SKM-1 (cell line): Measurements from ENCODE around the gene R3HCC1L.
A peak's percentile ranks its signal among the peaks of the same experiment; 100 is the strongest.
"Not testable (repeated sequence)": the region's sequence is repeated elsewhere in the genome, so short reads cannot be mapped to it uniquely, and the experiment has no call there.

Experiments
- DNase-seq: peaks from one replicate; lab custom pipeline; 2025; ENCODE audit not compliant: unreplicated experiment; lab: John Stamatoyannopoulos, UW

The R3HCC1L gene

DNA sequence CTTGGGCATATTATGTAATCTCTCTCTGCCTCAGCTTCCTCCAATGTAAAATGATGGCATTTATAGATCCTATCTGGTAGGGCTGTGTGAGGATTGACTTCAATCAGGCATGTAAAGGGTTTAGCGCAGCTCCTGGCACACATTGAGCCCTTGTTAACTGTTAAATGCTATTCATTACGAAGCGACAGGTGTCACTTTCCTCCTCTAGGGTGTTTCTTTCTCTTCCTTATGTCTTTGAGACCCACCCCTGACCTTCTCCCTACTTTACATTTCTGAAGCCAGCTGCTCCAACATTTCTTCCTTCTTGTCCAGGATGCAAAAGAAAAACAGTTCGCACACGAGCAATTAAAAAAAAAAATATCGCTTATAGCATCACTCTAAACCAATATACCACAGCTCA, 5.7 kb upstream of the R3HCC1L start:
- no peak for DNase-seq

DNA sequence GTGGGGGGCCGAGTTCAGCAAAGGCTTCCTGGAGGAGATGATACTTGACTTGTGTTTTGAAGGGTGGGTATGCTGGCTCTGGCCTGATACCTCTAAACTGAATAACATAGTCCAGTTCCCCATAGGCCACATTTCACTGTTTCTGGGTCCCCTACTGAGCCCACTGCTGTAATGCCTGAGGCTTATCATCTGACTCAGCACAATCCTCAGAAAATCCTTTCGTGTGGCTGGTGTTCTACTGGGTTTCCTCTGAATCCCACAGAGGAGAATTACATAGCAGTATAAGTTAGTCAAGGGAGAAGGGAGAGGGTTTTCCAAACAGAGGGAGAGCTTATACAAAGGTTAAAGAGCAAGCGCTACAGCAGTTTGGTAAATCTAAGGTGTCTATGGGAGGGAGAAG, 2.8 kb upstream of the R3HCC1L start:
- no peak for DNase-seq

DNA sequence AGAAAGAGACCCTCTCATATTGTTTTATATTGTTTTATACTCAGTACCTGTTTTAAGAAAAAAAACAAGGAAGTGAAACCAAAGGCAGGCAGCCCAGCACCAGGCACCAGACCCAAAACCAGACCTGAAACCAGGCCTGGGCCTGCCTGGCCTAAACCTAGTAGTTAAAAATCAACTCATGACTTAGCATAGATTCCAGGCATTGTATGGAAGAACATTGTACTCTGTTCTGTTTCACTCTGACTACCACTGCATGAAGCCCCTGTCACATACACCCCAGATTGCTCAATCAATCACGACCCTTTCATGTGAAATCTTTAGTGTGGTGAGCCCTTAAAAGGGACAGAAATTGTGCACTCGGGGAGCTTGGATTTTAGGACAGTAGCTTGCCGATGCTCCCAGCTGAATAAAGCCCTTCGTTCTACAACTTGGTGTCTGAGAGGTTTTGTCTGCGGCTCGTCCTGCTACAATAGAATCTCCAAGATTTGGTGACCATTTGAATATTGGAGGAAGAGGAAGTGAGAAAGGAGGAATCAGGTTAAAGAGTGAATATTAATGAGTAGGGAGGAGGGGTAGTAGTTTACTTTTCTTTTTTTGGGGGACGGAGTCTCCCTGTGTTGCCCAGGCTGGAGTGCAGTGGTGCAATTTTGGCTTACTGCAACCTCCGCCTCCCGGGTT, 1.2 kb upstream of the R3HCC1L start:
- DNase-seq = not testable (repeated sequence)

DNA sequence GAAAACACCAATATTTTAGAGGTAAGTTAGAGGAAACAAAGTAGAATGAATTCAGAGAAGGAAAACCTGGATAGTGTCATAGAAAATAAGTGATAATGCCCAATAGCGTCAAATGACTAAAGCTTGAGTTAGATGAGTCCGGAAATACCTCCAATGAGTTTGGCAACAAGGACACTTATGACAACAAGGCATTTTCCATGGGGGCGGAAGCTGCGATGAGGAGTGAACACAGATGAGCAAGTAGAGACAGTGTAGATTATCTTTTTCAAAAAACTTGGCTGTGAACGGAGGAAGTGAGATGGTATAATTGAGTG, 383 bp upstream of the R3HCC1L start:
- no peak for DNase-seq

DNA sequence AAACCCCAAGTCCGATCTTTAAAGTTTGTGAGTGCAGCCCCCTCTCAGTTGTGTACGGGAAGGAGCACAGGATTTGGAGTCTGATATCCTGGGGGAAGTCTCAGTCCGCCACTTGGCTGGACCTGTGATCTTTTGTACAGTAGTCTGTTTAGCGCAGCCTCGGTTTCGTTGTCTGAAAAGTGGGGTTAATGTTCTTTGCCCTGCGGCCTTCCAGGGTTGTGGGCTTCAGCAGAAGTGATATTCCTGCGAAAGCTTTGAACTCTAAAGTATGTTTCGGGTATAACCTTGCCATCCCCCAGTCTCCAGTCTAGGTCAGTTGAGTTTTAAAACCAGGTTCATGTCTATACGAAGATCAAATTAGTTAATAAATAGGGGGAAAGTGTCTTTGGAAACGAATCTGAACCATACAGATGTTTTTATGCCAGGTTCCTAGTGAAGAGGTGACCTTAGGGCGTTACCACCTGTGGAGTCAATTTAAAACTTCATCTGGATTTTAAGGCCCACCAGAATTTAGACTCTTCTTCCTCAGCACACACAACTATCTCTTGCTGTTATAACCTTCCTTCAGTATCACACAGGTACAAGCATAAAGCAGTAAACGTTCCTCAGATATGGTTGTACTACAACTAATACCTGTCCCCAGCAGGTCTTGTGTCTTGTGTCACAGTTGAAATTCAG, 904 bp downstream of the R3HCC1L start:
- peak; percentile 19 for DNase-seq

DNA sequence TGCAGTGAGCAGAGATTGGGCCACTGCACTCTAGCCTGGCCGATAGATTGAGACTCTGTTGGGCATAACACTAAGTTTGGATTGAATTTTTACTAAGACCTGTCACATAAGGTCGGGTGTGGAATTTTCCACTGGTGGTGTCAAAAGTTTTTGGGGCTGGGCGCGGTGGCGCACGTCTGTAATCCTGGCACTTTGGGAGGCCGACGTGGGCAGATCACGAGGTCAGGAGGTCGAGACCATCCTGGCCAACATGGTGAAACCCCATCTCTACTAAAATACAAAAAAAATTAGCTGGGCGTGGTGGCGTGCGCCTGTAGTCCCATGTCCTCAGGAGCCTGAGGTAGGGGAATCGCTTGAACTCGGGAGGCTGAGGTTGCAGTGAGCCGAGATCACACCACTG, 2.3 kb downstream of the R3HCC1L start:
- not testable (repeated sequence) for DNase-seq

DNA sequence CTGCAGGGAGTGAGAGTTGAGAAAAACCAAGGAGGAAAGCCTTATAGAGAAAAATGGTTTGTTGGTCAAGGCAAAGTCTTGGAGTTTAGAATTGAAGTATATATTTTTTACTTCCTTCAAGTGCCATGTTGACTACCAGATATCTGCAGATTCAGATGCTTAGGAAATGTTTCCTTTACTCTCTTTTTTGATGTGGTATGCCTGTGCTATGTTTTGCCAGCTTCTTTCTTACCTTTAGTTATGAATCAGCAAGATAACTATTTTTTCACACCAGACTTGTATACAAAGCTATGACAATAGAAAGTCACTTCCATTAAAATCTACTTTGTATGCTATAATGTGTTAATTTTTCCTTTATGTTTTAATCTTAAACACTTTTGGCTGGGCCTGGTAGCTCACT, 3.6 kb downstream of the R3HCC1L start:
- no peak for DNase-seq

DNA sequence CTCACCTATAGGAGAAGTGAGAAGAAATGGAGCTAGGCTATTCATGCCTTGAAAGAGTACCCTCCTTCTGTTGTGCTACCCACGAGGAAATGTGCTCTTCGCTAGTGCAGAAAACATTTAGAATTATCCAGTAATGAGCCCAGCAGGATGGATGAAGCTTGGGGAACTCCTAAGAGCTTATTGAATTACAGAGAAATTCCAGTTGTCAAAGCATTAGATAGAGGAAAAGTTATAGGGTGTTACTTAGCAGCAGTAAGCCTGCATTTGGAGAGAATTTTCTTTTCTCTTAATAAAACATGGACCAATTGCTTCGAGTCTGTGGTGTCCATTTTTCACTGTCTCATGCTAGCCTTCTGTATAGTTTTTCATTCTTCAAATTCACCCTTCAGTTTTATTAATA, 5.0 kb downstream of the R3HCC1L start:
- DNase-seq = no peak

DNA sequence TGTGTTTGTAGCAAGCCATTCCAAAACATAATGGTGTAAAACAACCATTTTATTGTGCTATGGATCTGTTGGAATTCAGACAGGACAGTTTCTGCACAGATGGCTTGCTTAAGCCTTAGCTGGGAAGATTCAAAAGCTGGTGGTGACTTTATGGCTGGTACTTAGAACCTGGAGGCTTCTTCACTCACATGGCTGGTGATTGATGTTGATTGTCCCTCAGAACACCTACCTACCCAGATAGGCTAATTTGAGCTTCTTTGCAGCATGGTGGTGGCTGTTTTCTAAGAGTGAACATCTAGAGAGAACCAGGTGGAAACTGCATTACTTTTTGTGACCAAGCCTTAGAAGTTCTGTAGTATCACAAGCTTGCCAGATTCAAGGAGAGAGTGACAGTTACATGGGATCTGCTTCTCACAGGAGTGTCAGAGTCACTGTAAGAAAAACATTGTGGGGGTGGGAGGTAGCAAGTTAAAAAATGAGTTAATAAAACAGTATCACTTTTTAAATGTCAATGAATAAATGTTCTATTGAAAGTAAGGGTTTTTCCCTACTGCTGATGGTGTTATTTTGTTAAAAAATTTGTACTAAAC, 7.1 kb downstream of the R3HCC1L start:
- no peak for DNase-seq

DNA sequence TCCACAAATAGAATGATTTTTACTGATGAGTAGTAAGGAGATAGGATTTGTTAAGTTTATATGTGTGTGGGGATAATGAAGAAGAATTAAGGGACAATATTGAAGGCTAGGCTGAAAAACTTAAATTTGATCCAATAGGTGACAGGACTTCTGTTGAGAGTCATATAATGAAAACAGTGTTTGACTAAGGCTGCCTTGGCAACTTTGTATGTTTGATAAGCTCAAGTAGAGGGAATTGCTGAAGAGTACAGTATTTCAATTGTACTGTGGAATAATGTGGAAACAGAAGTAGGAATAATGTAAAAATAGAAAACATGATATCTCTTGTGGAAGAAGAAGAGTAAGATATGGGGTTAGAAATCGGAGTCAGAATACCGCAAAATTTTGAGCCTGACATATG, 10.5 kb downstream of the R3HCC1L start:
- no peak for DNase-seq

DNA sequence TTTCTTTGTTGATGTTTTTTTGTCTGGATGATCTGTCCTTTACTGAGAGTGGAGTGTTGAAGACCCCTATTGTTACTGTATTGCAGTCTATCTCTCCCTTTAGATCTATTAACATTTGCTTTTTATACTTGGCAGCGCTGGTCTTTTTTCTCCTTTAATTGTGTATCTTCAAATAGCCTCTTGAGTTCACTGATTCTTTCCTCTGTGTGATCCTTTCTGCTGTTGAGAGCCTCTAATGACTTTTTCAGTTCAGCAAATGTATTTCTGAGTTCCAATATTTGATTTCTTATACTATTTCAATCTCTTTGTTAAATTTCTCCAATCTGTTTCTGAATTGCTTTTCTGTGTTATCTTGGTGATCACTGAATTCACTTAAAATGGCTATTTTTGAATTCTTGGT, 15.4 kb downstream of the R3HCC1L start:
- DNase-seq = no peak

DNA sequence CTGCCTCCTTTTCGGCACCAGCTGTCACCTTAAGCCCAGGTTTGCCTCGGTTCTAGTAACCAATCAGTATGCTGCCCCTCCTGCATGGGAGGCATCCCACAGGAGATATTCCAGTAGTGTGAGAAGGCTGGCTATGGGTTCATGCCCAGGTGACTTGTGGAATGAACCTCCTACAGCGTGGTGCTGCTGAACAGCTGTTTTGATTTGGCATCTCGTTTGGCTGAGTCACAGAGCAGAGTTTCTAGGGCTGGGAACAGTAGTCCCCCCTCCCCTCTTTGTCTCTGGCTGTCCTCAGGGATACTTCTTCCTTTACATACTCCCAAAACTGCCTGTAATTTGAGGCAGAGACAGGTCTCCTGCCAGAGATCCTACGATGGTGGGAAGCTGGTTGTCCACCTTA, 16.1 kb downstream of the R3HCC1L start:
- no peak for DNase-seq

DNA sequence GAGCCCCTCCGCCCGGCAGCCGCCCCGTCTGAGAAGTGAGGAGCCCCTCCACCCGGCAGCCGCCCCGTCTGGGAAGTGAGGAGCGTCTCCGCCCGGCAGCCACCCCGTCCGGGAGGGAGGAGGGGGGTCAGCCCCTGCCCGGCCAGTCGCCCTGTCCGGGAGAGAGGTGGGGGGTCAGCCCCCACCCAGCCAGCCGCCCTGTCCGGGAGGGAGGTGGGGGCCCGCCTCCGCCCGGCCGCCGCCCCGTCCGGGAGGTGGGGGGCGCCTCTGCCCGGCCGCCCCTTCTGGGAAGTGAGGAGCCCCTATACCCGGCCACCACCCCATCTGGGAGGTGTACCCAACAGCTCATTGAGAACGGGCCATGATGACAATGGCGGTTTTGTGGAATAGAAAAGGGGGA, 18.3 kb downstream of the R3HCC1L start:
- DNase-seq = not testable (repeated sequence)

DNA sequence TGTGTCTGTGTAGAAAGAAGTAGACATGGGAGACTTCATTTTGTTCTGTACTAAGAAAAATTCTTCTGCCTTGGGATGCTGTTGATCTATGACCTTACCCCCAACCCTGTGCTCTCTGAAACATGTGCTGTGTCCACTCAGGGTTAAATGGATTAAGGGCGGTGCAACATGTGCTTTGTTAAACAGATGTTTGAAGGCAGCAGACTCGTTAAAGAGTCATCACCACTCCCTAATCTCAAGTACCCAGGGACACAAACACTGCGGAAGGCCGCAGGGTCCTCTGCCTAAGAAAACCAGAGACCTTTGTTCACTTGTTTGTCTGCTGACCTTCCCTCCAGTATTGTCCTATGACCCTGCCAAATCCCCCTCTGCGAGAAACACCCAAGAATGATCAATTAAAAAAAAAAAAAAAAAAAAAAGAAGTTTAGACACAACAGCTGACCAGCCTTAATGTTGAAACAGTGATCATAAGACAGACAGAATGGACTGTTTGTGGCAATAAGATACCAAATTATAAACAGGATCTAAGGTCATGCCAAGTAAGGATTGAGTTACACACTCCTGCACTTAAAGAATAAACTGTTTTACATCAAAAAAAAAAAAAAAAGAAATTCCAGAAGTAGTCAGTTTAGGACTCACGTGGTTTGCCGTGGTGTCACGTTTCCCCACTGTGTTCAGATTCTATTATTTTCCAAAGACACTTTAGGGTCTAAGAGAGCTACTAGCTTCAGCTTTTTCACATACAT, 18.9 kb downstream of the R3HCC1L start:
- DNase-seq = not testable (repeated sequence)

DNA sequence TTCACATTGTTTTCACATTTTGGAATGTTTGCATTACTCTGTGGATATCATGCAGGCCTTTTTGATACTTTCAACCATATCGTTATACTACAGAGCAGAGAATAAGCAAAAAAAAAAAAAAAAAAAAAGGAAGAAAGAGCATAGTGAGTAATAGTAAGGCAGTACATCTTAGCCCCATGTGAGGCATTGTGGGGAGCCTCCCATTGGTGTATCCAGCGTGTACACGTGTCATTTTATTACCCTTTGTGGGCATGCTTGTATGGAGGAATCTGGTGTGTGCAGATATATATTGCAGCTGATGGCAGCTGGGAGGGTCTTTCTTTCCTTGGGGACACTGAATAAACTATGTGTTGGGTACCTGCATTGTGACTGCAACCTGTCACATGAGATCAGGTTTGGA, 19.6 kb downstream of the R3HCC1L start:
- DNase-seq = no peak

DNA sequence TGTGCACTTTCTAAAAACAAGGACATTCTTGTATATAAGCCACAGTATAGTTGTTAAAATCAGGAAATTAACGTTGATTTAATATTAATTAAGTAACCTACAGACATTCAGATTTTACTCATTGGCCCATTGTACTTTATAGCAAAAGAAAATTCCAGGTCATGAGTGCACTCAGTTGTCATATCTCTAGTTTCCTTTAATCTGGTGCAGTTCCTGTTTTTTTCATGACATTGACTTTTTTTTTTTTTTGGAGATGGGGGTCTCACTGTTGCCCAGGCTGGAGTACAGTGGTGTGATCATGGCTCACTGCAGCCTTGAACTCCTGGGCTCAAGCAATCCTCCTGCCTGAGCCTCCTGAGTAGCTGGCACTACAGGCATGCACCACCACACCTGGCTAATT, 24.1 kb downstream of the R3HCC1L start:
- DNase-seq = no peak

DNA sequence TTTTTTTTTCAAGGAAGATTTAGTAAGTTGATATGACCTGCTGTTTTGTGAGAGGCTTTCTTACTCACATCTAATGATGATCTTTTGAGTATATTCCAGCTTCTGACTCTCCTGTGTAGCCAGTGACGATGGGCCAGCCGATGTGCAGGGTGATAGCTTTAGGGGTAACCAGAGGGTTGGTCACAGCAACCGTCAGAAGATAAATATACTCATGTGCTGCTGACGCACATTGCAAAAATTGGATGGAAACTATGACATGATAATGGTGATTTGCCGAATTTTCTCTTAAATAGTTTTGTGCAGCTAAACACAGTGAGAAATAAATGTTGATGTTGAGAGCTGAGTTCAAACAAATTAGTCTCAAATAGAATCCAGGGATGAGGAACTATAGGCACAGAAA, 29.5 kb downstream of the R3HCC1L start:
- no peak for DNase-seq

DNA sequence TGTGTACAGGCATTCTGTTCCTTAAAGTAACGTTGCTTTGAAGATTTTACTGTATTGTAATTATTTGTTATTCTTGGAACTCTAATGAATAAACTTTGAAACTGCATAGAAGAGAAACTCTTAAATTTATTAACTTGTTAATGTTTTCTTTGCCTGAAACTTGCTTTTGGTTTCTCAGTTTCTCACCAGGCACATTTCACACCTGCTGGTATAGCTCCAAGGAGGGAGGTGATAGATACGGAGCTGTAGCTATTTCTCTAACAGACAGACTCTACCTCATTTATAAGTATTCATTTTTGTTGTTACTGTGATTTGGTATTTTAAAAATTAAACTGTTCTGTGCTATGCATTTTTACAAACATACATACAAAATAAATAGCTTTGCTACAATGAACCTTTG, 32.7 kb downstream of the R3HCC1L start:
- no peak for DNase-seq

DNA sequence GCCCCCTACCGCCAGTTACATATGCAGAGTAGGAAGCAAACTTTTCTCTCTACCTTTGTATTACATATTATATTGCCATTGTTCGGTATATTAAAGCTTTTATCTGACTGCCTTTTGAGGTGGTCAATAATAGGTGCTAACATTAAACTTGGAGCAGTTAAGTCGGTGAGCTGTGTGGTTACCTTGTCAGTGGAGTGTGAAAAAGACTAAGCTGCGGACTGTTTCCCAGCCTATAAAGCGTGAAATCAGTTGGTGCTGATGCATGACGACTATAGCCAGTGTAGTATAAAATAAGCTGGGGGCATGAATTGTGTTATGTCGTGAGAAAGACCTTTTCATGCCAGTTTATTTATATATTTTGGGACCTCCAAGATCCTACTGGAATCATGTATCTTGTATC, 33.7 kb downstream of the R3HCC1L start:
- DNase-seq = no peak

DNA sequence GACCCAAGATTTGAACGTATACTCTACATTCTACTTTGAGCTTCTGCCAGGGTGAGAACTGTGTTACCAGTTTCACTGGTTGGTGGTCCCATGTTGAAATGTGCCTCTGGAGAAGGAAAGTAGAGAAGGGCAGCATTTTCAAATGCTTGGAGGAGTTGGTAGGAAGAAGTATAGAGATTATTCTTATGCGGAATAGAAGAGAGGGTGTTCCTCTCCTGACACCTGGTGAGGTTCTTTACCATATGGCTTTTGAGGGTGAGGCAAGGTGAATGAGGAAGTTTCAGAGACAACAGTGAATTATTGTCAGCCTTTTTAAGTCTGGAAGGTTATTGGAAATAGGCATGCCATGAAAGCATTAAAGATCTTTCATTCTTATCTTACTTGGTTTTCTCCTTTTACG, 34.3 kb downstream of the R3HCC1L start:
- no peak for DNase-seq

DNA sequence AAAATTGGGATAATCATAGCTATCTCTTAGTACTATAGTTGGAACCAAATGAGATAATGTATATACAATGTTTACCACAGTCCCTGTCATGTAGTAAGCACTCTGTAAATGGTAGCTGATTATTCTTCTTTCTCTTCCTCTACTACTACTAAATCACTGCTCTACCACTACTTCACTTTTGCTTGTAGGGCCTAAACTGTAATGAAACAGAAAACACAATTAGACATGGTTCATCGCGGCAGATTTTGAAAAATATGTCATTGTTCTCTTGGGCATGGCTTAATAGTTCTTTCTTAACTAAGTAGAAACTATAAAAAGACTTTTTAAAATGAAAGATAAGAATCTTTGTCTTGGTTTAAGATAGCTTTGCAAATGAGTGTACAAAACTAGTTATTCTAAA, 34.9 kb downstream of the R3HCC1L start:
- DNase-seq = no peak
